SK-N-SH treated with all-trans-retinoic acid at 6 μM for 48 hours (cell line): ENCODE measurements around the gene PRIMA1.

ENCODE experiments used
- ATAC-seq: fragments of 200-7000 bp; cut with Tn5 transposase; 3 replicates; pipeline ENCODE4 v1.9.1; 2020; ENCODE audit warnings: mild to moderate bottlenecking, moderate library complexity
- ARNTL ChIP-seq: fragments of 450-650 bp; formaldehyde crosslinking; IDR thresholded peaks from 2 replicates; pipeline ENCODE4 v1.5.0; 2020; ENCODE audit warnings: low read depth, mild to moderate bottlenecking, moderate library complexity, borderline replicate concordance
- BACH2 ChIP-seq: fragments of 250-450 bp; sonication (Bioruptor Pico); IDR thresholded peaks from 2 replicates; pipeline ENCODE4 v1.9.0; 2021; ENCODE audit warnings: mild to moderate bottlenecking, borderline replicate concordance
- ESRRG ChIP-seq: fragments of 250-450 bp; sonication (Bioruptor Pico); IDR thresholded peaks from 2 replicates; pipeline ENCODE4 v1.6.1; 2021; ENCODE audit warnings: mild to moderate bottlenecking
- GLIS3 ChIP-seq: fragments of 250-450 bp; sonication (Bioruptor Pico); IDR thresholded peaks from 2 replicates; pipeline ENCODE4 v1.5.0; 2020; ENCODE audit warnings: mild to moderate bottlenecking, moderate library complexity
- PPARA ChIP-seq: fragments of 250-450 bp; sonication (Bioruptor Pico); IDR thresholded peaks from 2 replicates; pipeline ENCODE4 v1.5.0; 2020; ENCODE audit warnings: mild to moderate bottlenecking, borderline replicate concordance
- RARB ChIP-seq: fragments of 250-450 bp; sonication (Bioruptor Pico); IDR thresholded peaks from 2 replicates; pipeline ENCODE4 v1.8.0; 2021; ENCODE audit warnings: mild to moderate bottlenecking, moderate library complexity
- TCF4 ChIP-seq: fragments of 250-450 bp; sonication (Bioruptor Pico); IDR thresholded peaks from 2 replicates; pipeline ENCODE4 v1.8.0; 2021; ENCODE audit warnings: mild to moderate bottlenecking, moderate library complexity, borderline replicate concordance
- TOX ChIP-seq: fragments of 250-450 bp; sonication (Bioruptor Pico); IDR thresholded peaks from 2 replicates; pipeline ENCODE4 v1.8.0; 2021; ENCODE audit warnings: mild to moderate bottlenecking, moderate library complexity, borderline replicate concordance
- TSHZ2 ChIP-seq: fragments of 250-450 bp; sonication (Bioruptor Pico); IDR thresholded peaks from 2 replicates; pipeline ENCODE4 v1.5.0; 2020; ENCODE audit warnings: mild to moderate bottlenecking, moderate library complexity
- ZC3H10 ChIP-seq: fragments of 250-450 bp; sonication (Bioruptor Pico); IDR thresholded peaks from 2 replicates; pipeline ENCODE4 v1.5.1; 2021; ENCODE audit warnings: mild to moderate bottlenecking, moderate library complexity
- ZFP3 ChIP-seq: fragments of 250-450 bp; sonication (Bioruptor Pico); IDR thresholded peaks from 2 replicates; pipeline ENCODE4 v1.5.0; 2020; ENCODE audit warnings: mild to moderate bottlenecking, moderate library complexity
- ZFP30 ChIP-seq: fragments of 450-650 bp; formaldehyde crosslinking; IDR thresholded peaks from 2 replicates; pipeline ENCODE4 v1.5.0; 2022; ENCODE audit warnings: mild to moderate bottlenecking, moderate library complexity
- ZNF565 ChIP-seq: fragments of 450-650 bp; formaldehyde crosslinking; conservative IDR thresholded peaks from 2 replicates; pipeline ENCODE4 v1.5.0; 2020; ENCODE audit warnings: low read depth, mild to moderate bottlenecking, moderate library complexity
- ZNF70 ChIP-seq: fragments of 450-650 bp; formaldehyde crosslinking; IDR thresholded peaks from 2 replicates; pipeline ENCODE4 v1.5.0; 2020; ENCODE audit warnings: mild to moderate bottlenecking, moderate library complexity
- ZNF8 ChIP-seq: fragments of 450-650 bp; formaldehyde crosslinking; IDR thresholded peaks from 2 replicates; pipeline ENCODE4 v1.5.0; 2020; ENCODE audit warnings: mild to moderate bottlenecking, moderate library complexity
- TF ChIP-seq, protein P1 (sequence below): fragments of 250-450 bp; sonication (Bioruptor Pico); IDR thresholded peaks from 2 replicates; pipeline ENCODE4 v1.5.1; 2020; ENCODE audit warnings: low read depth, mild to moderate bottlenecking, moderate library complexity
- TF ChIP-seq, protein P2 (sequence below): fragments of 250-450 bp; sonication (Bioruptor Pico); IDR thresholded peaks from 2 replicates; pipeline ENCODE4 v1.5.1; 2021; ENCODE audit warnings: mild to moderate bottlenecking, moderate library complexity
- TF ChIP-seq, protein P3 (sequence below): fragments of 250-450 bp; sonication (Bioruptor Pico); IDR thresholded peaks from 2 replicates; pipeline ENCODE4 v1.8.0; 2020; ENCODE audit warnings: mild to moderate bottlenecking, moderate library complexity, borderline replicate concordance
- TF ChIP-seq, protein P4 (sequence below): fragments of 250-450 bp; sonication (Bioruptor Pico); IDR thresholded peaks from 2 replicates; pipeline ENCODE4 v1.8.0; 2021; ENCODE audit warnings: low read depth, mild to moderate bottlenecking, moderate library complexity, borderline replicate concordance

The PRIMA1 gene

GRCh38 chr14:93751946-93752655 is 36.2 kb downstream of the PRIMA1 start:
- TF ChIP-seq TOX = no peak
- TF ChIP-seq ZC3H10 = no peak
- TF ChIP-seq, protein P1, sequence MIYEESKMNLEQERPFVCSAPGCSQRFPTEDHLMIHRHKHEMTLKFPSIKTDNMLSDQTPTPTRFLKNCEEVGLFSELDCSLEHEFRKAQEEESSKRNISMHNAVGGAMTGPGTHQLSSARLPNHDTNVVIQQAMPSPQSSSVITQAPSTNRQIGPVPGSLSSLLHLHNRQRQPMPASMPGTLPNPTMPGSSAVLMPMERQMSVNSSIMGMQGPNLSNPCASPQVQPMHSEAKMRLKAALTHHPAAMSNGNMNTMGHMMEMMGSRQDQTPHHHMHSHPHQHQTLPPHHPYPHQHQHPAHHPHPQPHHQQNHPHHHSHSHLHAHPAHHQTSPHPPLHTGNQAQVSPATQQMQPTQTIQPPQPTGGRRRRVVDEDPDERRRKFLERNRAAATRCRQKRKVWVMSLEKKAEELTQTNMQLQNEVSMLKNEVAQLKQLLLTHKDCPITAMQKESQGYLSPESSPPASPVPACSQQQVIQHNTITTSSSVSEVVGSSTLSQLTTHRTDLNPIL (CRISPR knock-in tag) = no peak
- TF ChIP-seq TSHZ2 = no peak
- TF ChIP-seq PPARA (CRISPR knock-in tag) = no peak
- TF ChIP-seq ARNTL (CRISPR knock-in tag) = no peak
- no peak for ATAC-seq

DNA sequence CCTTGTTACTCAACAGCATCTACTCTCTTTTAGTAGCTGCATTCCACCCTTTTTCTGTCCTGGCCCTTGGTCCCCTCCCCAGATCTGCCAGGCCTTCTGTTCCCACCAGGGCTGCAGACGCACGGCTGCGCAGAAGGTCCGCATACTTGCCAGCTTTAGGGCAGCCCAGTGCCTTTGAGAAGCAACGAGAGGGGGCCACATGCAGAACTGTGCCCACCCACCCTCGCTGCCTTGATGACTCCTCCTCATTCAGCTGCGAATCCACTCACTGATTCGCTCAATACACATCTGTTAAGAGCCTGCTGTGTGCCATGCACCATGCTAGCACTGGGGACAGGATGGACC is 39.2 kb downstream of the PRIMA1 start:
- TF ChIP-seq RARB (CRISPR knock-in tag) (no peak), BACH2 (CRISPR knock-in tag) (no peak), ARNTL (CRISPR knock-in tag) (no peak), ZNF8 (CRISPR knock-in tag) (no peak), TCF4 (CRISPR knock-in tag) (no peak), PPARA (CRISPR knock-in tag) (no peak), ZNF70 (CRISPR knock-in tag) (no peak), TOX (no peak), ZNF565 (no peak), GLIS3 (CRISPR knock-in tag) (no peak), ZFP3 (CRISPR knock-in tag) (no peak), TSHZ2 (no peak), ESRRG (CRISPR knock-in tag) (no peak), ZFP30 (no peak)
- TF ChIP-seq, protein P2, sequence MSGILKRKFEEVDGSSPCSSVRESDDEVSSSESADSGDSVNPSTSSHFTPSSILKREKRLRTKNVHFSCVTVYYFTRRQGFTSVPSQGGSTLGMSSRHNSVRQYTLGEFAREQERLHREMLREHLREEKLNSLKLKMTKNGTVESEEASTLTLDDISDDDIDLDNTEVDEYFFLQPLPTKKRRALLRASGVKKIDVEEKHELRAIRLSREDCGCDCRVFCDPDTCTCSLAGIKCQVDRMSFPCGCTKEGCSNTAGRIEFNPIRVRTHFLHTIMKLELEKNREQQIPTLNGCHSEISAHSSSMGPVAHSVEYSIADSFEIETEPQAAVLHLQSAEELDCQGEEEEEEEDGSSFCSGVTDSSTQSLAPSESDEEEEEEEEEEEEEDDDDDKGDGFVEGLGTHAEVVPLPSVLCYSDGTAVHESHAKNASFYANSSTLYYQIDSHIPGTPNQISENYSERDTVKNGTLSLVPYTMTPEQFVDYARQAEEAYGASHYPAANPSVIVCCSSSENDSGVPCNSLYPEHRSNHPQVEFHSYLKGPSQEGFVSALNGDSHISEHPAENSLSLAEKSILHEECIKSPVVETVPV (CRISPR knock-in tag) = no peak
- TF ChIP-seq, protein P3, sequence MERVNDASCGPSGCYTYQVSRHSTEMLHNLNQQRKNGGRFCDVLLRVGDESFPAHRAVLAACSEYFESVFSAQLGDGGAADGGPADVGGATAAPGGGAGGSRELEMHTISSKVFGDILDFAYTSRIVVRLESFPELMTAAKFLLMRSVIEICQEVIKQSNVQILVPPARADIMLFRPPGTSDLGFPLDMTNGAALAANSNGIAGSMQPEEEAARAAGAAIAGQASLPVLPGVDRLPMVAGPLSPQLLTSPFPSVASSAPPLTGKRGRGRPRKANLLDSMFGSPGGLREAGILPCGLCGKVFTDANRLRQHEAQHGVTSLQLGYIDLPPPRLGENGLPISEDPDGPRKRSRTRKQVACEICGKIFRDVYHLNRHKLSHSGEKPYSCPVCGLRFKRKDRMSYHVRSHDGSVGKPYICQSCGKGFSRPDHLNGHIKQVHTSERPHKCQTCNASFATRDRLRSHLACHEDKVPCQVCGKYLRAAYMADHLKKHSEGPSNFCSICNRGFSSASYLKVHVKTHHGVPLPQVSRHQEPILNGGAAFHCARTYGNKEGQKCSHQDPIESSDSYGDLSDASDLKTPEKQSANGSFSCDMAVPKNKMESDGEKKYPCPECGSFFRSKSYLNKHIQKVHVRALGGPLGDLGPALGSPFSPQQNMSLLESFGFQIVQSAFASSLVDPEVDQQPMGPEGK (CRISPR knock-in tag) = no peak
- TF ChIP-seq, protein P4, sequence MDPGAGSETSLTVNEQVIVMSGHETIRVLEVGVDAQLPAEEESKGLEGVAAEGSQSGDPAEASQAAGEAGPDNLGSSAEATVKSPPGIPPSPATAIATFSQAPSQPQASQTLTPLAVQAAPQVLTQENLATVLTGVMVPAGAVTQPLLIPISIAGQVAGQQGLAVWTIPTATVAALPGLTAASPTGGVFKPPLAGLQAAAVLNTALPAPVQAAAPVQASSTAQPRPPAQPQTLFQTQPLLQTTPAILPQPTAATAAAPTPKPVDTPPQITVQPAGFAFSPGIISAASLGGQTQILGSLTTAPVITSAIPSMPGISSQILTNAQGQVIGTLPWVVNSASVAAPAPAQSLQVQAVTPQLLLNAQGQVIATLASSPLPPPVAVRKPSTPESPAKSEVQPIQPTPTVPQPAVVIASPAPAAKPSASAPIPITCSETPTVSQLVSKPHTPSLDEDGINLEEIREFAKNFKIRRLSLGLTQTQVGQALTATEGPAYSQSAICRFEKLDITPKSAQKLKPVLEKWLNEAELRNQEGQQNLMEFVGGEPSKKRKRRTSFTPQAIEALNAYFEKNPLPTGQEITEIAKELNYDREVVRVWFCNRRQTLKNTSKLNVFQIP (CRISPR knock-in tag) = no peak
- TF ChIP-seq, protein P1 (CRISPR knock-in tag) = no peak
- ATAC-seq = no peak; the same call in 2 of the 3 replicates
